Measurements from ENCODE around the gene SLCO3A1.

GRCh38 chr15:92043283-92043682 is 189.8 kb downstream of the SLCO3A1 start:
- TF ChIP-seq CTCF (IDR thresholded peaks at IDR 0.05; ENCODE audit: insufficient read depth, low read length) (no peak), POLR2AphosphoS5 (IDR thresholded peaks at IDR 0.05; ENCODE audit: low read depth) (no peak)

Data from HL-60 (cell line).